HEK293T (cell line): ENCODE data around the gene PLOD2.

Experiments
- CTCF ChIA-PET: fragments of 350-600 bp; formaldehyde crosslinking; extraction: SDS; loops from one replicate; lab custom pipeline; 2021; ENCODE audit warnings: antibody characterized with exemption, inconsistent platforms; lab: Yijun Ruan, JAX
- POLR2A ChIA-PET: fragments of 350-600 bp; formaldehyde crosslinking; extraction: SDS; loops from one replicate; lab custom pipeline; 2020; ENCODE audit warnings: antibody characterized with exemption, inconsistent platforms; lab: Yijun Ruan, JAX
- DNase-seq: peaks from one replicate; pipeline ENCODE4 v3.0.0; 2012; ENCODE audit warnings: mixed read lengths; ENCODE audit errors: extremely low spot score
- ARNT ChIP-seq: fragments of 450-650 bp; IDR thresholded peaks from 2 replicates; pipeline ENCODE4 v1.6.1; 2017; ENCODE audit warnings: mild to moderate bottlenecking
- BHLHE40 ChIP-seq: fragments of 450-650 bp; IDR thresholded peaks from 2 replicates; pipeline ENCODE4 v1.6.1; 2016; ENCODE audit warnings: mild to moderate bottlenecking, moderate library complexity, borderline replicate concordance
- CTBP1 ChIP-seq: fragments of 450-650 bp; IDR thresholded peaks from 2 replicates; pipeline ENCODE4 v1.6.1; 2016; ENCODE audit warnings: borderline replicate concordance
- ELF4 ChIP-seq: fragments of 450-650 bp; IDR thresholded peaks from 2 replicates; pipeline ENCODE4 v1.6.1; 2017; ENCODE audit warnings: antibody characterized with exemption
- FOXA1 ChIP-seq: fragments of 450-650 bp; IDR thresholded peaks from 2 replicates; pipeline ENCODE4 v1.6.1; 2016; ENCODE audit warnings: mild to moderate bottlenecking
- FOXK2 ChIP-seq: fragments of 450-650 bp; IDR thresholded peaks from 2 replicates; pipeline ENCODE4 v1.6.1; 2016; ENCODE audit warnings: mild to moderate bottlenecking
- FOXM1 ChIP-seq: fragments of 450-650 bp; IDR thresholded peaks from 2 replicates; pipeline ENCODE4 v1.6.1; 2017; ENCODE audit warnings: mild to moderate bottlenecking, borderline replicate concordance
- HDGF ChIP-seq: fragments of 450-650 bp; IDR thresholded peaks from 2 replicates; pipeline ENCODE4 v1.6.1; 2017; ENCODE audit warnings: antibody characterized with exemption, borderline replicate concordance
- L3MBTL2 ChIP-seq: fragments of 450-650 bp; conservative IDR thresholded peaks from 2 replicates; pipeline ENCODE4 v1.6.1; 2016; ENCODE audit warnings: mild to moderate bottlenecking
- LEF1 ChIP-seq: fragments of 450-650 bp; IDR thresholded peaks from 2 replicates; pipeline ENCODE4 v1.6.1; 2017; ENCODE audit warnings: mild to moderate bottlenecking, borderline replicate concordance
- NFRKB ChIP-seq: fragments of 450-650 bp; IDR thresholded peaks from 2 replicates; pipeline ENCODE4 v1.6.1; 2016; ENCODE audit warnings: mild to moderate bottlenecking, moderate library complexity
- SP1 ChIP-seq: fragments of 450-650 bp; IDR thresholded peaks from 2 replicates; pipeline ENCODE4 v1.6.1; 2017
- SUZ12 ChIP-seq: fragments of 450-650 bp; IDR thresholded peaks from 2 replicates; pipeline ENCODE4 v1.6.1; 2016; ENCODE audit warnings: mild to moderate bottlenecking
- TARDBP ChIP-seq: fragments of 450-650 bp; IDR thresholded peaks from 2 replicates; pipeline ENCODE4 v1.6.1; 2016
- ZNF384 ChIP-seq: fragments of 450-650 bp; IDR thresholded peaks from 2 replicates; pipeline ENCODE4 v1.6.1; 2016
- TF ChIP-seq, protein P1 (sequence below): fragments of 450-650 bp; IDR thresholded peaks from 2 replicates; pipeline ENCODE4 v1.6.1; 2016

Gene PLOD2

DNA sequence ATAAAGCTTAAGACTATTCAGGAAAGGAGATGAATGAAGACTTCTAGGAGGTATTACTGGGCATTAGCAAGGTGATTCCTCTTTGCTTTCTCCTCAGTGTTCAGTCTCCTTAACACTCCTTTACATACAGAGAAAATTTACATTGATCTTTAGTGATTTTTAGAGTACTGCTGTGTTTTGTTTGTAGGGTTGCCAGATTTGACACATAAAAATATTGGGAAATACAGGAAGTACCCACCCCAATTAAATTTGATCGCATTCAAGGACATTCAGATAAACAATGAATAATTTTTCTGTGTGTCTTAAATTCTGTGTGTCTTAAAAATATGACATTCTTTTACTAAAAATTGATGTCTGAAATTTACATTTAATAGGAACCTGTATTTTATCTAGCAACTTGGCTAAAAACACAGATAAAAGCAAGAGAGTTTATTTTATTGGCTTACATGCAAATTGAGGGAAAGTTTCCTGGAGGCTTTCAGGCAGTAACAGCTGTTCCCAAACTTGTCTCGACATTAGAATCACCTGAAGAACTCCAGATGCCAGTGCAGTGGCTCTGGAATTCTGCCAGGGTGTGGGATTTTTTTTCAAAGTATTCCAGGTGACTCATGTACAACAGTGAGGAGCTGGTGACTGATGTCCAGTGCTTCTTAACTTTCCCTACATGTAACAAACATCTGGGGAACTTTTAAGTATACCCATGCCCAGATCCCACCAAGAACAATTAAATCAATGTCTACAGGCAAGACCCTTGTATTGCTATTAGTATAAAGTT is 23.4 kb upstream of the PLOD2 start:
- CTCF ChIA-PET = interaction anchor here (0.7 kb wide), 1 partner anchor 119 kb away, joined by 3 read pairs; no protein-coding TSS in a partner anchor
- no peak for DNase-seq
- POLR2A ChIA-PET = interaction anchor here (1.5 kb wide), 1 partner anchor 24 kb away, joined by 5 read pairs; the partner anchor contains the start of gene PLOD2
- TF ChIP-seq ZNF384 = no peak
- no peak for TF ChIP-seq TARDBP
- no peak for TF ChIP-seq BHLHE40
- TF ChIP-seq SUZ12 = no peak

DNA sequence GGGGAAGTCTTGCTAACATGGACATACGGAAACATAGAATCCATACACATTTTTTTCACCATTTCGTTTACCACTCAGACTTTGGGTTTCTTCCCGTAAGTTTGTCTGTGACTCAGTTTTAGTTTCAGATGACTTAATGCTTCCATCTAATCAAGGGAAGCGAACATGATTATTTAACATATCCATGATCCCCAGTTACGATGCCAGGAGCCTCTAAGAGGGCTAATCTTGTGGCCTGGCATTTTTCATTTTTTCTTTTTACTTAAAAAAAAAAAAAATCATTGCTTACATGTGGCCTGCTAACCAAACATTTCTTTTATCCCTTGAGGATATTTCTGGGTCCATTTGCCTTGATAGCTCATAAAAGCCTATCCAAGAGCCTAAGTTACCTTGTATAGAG is 20.2 kb upstream of the PLOD2 start:
- TF ChIP-seq FOXM1 (no peak), ARNT (no peak), SUZ12 (no peak), NFRKB (no peak), LEF1 (no peak), TARDBP (no peak), L3MBTL2 (no peak), SP1 (no peak), HDGF (no peak), FOXK2 (no peak), ZNF384 (no peak), CTBP1 (no peak), FOXA1 (no peak)
- TF ChIP-seq, protein P1, sequence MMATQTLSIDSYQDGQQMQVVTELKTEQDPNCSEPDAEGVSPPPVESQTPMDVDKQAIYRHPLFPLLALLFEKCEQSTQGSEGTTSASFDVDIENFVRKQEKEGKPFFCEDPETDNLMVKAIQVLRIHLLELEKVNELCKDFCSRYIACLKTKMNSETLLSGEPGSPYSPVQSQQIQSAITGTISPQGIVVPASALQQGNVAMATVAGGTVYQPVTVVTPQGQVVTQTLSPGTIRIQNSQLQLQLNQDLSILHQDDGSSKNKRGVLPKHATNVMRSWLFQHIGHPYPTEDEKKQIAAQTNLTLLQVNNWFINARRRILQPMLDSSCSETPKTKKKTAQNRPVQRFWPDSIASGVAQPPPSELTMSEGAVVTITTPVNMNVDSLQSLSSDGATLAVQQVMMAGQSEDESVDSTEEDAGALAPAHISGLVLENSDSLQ = no peak
- CTCF ChIA-PET = interaction anchor here (0.7 kb wide), 1 partner anchor 23 kb away, joined by 6 read pairs; no protein-coding TSS in a partner anchor
- no peak for DNase-seq
- POLR2A ChIA-PET = no interaction called here

DNA sequence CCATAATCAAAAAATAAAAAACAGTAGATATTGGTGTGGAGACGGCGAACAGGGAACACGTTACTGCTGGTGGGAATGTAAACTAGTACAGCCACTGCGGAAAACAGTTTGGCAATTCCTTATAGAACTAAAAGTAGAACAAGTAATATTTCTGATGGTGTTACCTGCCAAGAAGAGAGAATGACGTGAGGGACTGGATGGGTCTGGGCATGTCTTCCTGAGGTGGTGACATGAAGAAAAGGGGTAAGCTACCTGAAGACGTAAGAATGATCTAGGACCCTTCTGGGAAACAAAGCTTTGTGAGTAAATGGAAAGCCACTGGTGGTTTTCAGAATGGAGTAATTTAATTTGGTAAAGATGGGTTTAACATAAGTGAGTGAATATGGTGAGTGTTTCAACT is 19.4 kb upstream of the PLOD2 start:
- TF ChIP-seq L3MBTL2 (no peak), CTBP1 (no peak), SP1 (no peak), FOXA1 (no peak), NFRKB (no peak), ELF4 (no peak), FOXK2 (no peak), TARDBP (no peak), HDGF (no peak), ZNF384 (no peak), BHLHE40 (no peak), FOXM1 (no peak), LEF1 (no peak), ARNT (no peak), SUZ12 (no peak)
- TF ChIP-seq, protein P1 = no peak
- ChIA-PET POLR2A (no interaction called here), CTCF (no interaction called here)
- no peak for DNase-seq

DNA sequence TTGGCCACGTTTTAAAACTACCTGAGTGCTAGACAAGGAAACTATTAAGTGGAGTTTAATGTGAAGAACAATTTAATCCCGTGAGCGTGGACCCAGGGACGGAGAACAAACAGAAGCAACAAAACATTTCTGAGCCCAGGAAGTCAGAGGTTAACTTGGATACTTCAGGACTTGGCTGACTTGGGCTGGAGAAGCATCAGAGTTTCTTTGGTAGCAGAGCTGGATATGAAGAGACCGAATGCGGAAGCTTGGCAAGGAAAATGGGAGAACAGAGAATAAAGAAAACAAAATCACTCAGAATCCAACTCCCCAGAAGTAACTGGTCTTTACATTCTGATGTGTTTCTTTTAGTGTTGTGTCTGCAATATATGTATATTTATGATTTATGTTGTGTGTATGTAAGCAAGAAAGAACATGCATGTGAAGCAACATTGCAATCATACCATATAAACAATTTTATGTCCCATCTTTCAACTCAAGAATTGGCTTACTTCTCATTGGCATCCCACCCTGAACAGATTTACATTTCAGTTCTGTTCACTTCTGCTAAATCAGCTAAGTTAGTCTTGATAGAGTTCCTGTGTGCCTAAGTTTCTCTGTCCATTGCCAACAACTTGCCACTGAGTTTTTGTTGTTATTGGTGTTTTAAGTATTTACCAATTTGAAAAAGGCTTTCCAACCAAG is 17.2 kb upstream of the PLOD2 start:
- ChIA-PET POLR2A (interaction anchor here (0.6 to 2.5 kb wide), 2 partner anchors 18 to 28 kb away, joined by 3 to 5 read pairs; partner anchors contain the start of gene PLOD2), CTCF (no interaction called here)
- no peak for DNase-seq
- TF ChIP-seq, protein P1 = no peak
- no peak for TF ChIP-seq NFRKB
- no peak for TF ChIP-seq L3MBTL2
- TF ChIP-seq FOXM1 = no peak
- TF ChIP-seq ELF4 = no peak

DNA sequence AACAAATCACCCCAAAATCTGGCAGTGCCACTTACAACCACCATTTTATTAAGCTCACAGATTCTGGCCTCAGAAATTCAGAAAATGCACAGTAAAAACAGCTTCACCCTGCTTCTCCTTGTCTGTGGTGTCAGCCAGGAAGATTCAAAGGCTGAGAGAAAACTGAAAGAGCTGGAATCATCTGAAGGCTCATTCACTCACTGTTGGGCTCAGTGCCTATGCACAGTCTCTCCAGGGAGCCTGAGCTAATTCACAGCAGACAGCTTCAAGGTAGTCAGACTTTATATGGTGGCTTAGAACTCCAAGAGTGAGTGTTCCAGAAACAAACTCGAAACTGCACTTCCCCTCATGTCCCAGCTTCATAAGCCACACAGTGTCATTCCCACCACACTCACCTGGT is 16.5 kb upstream of the PLOD2 start:
- no peak for TF ChIP-seq HDGF
- POLR2A ChIA-PET = interaction anchor here (0.6 to 2.5 kb wide), 2 partner anchors 17 to 27 kb away, joined by 3 to 5 read pairs; partner anchors contain the start of gene PLOD2
- DNase-seq = no peak
- CTCF ChIA-PET = no interaction called here

DNA sequence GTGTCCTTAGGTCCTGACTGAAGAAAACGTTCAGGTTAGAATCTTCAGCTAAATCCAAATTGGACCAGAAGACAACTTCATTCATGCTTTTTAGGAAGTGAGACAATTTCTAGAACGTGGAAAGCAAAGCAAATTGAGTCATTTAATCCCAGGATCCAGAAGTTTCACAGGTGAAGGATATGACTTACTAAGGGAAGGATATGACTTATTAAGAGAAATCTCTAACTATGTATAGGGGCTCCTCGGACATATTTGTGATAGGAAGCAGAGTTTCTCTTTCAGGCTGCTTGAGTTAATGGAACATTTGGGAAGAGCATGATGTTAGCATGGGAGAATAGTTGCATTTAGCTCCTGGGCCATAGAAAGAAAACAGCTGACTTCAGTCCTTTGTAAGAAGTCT is 16.1 kb upstream of the PLOD2 start:
- no peak for DNase-seq
- no peak for TF ChIP-seq LEF1
- no peak for TF ChIP-seq CTBP1
- TF ChIP-seq FOXM1 = no peak
- TF ChIP-seq NFRKB = no peak
- no peak for TF ChIP-seq FOXK2
- TF ChIP-seq ARNT = no peak
- TF ChIP-seq, protein P1 = no peak
- TF ChIP-seq TARDBP = no peak
- TF ChIP-seq ZNF384 = no peak
- TF ChIP-seq HDGF = no peak
- TF ChIP-seq L3MBTL2 = no peak
- TF ChIP-seq BHLHE40 = no peak
- POLR2A ChIA-PET = interaction anchor here (2.5 kb wide), 1 partner anchor 17 kb away, joined by 5 read pairs; the partner anchor contains the start of gene PLOD2
- CTCF ChIA-PET = no interaction called here
